Activated CD4-positive, alpha-beta memory T cell treated with anti-CD3 and anti-CD28 coated beads for 36 hours (primary cell): ENCODE measurements around the gene CSGALNACT2. TPM values are rescaled to one million over a fixed set of nuclear protein-coding genes. Genes with fewer than 3 reads are reported as not detected.

Experiments
- CTCF ChIA-PET: fragments of 350-600 bp; sonication (Branson Sonifier 250); formaldehyde crosslinking; loops from one replicate; lab custom pipeline; 2021; ENCODE audit warnings: antibody characterized with exemption, inconsistent platforms; lab: Charles Lee
- POLR2A ChIA-PET: fragments of 350-600 bp; sonication (Branson Sonifier 250); formaldehyde crosslinking; loops from one replicate; lab custom pipeline; 2021; ENCODE audit warnings: antibody characterized with exemption; lab: Charles Lee
- DNase-seq: peaks from one replicate; pipeline ENCODE4 v3.0.0-alpha.2; 2020
- H3K27ac Mint-ChIP-seq: one replicate; pipeline ENCODE4 v1.8.0; 2021; ENCODE audit warnings: mixed read lengths
- H3K27me3 Mint-ChIP-seq: one replicate; pipeline ENCODE4 v1.8.0; 2021; ENCODE audit warnings: mixed read lengths
- H3K36me3 Mint-ChIP-seq: one replicate; pipeline ENCODE4 v1.8.0; 2021; ENCODE audit warnings: mixed read lengths
- H3K4me1 Mint-ChIP-seq: one replicate; pipeline ENCODE4 v1.8.0; 2021; ENCODE audit warnings: low read depth, mixed read lengths
- H3K4me3 Mint-ChIP-seq: one replicate; pipeline ENCODE4 v1.8.0; 2021; ENCODE audit warnings: mild to moderate bottlenecking, mixed read lengths
- H3K9me3 Mint-ChIP-seq: one replicate; pipeline ENCODE4 v1.8.0; 2021; ENCODE audit warnings: mixed read lengths
- intact Hi-C: fragments of 100-400 bp; cut with micrococcal nuclease; formaldehyde crosslinking; loops from one replicate; pipeline ENCODE4 v1.15.1; 2023
- total RNA-seq, 2 experiments: library from RNA; stranded (reverse); gene quantifications; one replicate each; pipeline ENCODE4 v1.2.3, GENCODE V29; 2021

Gene CSGALNACT2
- total RNA-seq, 2 experiments from 2014 or later, result 30.2 to 32.3 TPM

GRCh38 chr10:43105102-43105955 lies 32.9 kb upstream of the CSGALNACT2 start:
- no peaks in the 10 kb centered on the region for H3K36me3 Mint-ChIP-seq
- H3K9me3 Mint-ChIP-seq, result no peaks in the 10 kb centered on the region
- no peak overlapping the region for H3K27ac Mint-ChIP-seq
- CTCF ChIA-PET, result interaction anchor here (0.7 to 2.5 kb wide), 9 partner anchors 9 to 544 kb away, joined by 3 to 17 read pairs (median 4); no protein-coding TSS in a partner anchor
- peaks cover 6% of the 10 kb centered on the region for H3K4me1 Mint-ChIP-seq
- peak; percentile 85 for DNase-seq
- POLR2A ChIA-PET, result no interaction called here
- H3K27me3 Mint-ChIP-seq, result peaks cover 16% of the 10 kb centered on the region
- intact Hi-C loops, result loop anchor here (1.0 kb wide), 2 partner anchors 239 to 352 kb away; no protein-coding TSS in a partner anchor
- peak overlapping the region; percentile 60 for H3K4me3 Mint-ChIP-seq

GRCh38 chr10:43105956-43106229 lies 32.4 kb upstream of the CSGALNACT2 start:
- ChIA-PET CTCF (interaction anchor here (0.8 kb wide), 1 partner anchor 240 kb away, joined by 3 read pairs; no protein-coding TSS in a partner anchor), POLR2A (no interaction called here)
- peaks cover 6% of the 10 kb centered on the region for H3K4me1 Mint-ChIP-seq
- no peak for DNase-seq
- H3K4me3 Mint-ChIP-seq, result no peak overlapping the region
- peaks cover 16% of the 10 kb centered on the region for H3K27me3 Mint-ChIP-seq
- H3K9me3 Mint-ChIP-seq, result no peaks in the 10 kb centered on the region
- intact Hi-C loops, result loop anchor here (1.0 kb wide), 2 partner anchors 240 to 353 kb away; no protein-coding TSS in a partner anchor
- no peaks in the 10 kb centered on the region for H3K36me3 Mint-ChIP-seq
- H3K27ac Mint-ChIP-seq, result no peak overlapping the region

DNA sequence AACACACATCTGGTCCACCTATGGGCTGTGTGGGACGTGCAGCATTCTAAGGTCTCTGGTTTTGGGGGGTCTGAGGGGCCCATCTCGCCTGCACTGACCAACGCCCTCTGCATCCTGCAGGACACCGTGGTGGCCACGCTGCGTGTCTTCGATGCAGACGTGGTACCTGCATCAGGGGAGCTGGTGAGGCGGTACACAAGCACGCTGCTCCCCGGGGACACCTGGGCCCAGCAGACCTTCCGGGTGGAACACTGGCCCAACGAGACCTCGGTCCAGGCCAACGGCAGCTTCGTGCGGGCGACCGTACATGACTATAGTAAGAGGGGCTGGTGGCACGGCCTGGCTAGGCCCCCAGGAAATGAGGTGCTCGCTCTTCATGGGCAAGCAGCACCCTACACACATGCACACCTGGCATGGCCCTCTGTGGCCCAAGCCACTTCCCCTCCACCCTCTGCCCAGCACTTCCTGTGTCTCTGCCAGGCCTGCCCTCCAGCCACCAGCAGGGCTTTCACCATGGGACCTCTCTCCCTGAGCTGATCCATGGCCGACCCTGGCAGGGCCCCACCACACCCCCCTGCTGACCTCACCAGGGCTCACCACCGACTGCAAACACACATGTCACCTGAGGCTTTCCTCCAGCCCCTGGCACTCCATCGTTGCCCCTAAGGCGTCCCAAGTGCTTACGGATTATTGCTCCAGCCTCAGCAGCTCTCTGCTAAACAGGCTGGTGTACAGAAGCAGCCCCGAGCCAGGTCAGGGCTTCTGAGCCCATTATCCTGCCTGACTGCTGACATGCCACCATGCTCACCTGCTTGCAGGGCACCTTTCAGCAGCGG lies 31.8 kb upstream of the CSGALNACT2 start:
- ChIA-PET POLR2A (no interaction called here), CTCF (interaction anchor here (0.8 kb wide), 1 partner anchor 241 kb away, joined by 3 read pairs; no protein-coding TSS in a partner anchor)
- H3K9me3 Mint-ChIP-seq, result no peaks in the 10 kb centered on the region
- no peaks in the 10 kb centered on the region for H3K36me3 Mint-ChIP-seq
- intact Hi-C loops, result no loop called here
- peaks cover 16% of the 10 kb centered on the region for H3K27me3 Mint-ChIP-seq
- DNase-seq, result no peak
- H3K27ac Mint-ChIP-seq, result no peak overlapping the region
- peaks cover 6% of the 10 kb centered on the region for H3K4me1 Mint-ChIP-seq
- no peak overlapping the region for H3K4me3 Mint-ChIP-seq

GRCh38 chr10:43108951-43109350 lies 29.3 kb upstream of the CSGALNACT2 start:
- Mint-ChIP-seq H3K4me1 (peaks cover 6% of the 10 kb centered on the region), H3K9me3 (no peaks in the 10 kb centered on the region), H3K27me3 (peaks cover 5% of the 10 kb centered on the region), H3K4me3 (no peak overlapping the region), H3K36me3 (no peaks in the 10 kb centered on the region), H3K27ac (no peak overlapping the region)
- CTCF ChIA-PET, result no interaction called here
- intact Hi-C loops, result no loop called here
- POLR2A ChIA-PET, result interaction anchor here (1.3 kb wide), 1 partner anchor 12 kb away, joined by 4 read pairs; no protein-coding TSS in a partner anchor
- no peak for DNase-seq

GRCh38 chr10:43109671-43110249 lies 28.5 kb upstream of the CSGALNACT2 start:
- no peaks in the 10 kb centered on the region for H3K9me3 Mint-ChIP-seq
- H3K4me3 Mint-ChIP-seq, result no peak overlapping the region
- peaks cover 6% of the 10 kb centered on the region for H3K4me1 Mint-ChIP-seq
- H3K27ac Mint-ChIP-seq, result no peak overlapping the region
- peaks cover 3% of the 10 kb centered on the region for H3K27me3 Mint-ChIP-seq
- DNase-seq, result no peak
- no peaks in the 10 kb centered on the region for H3K36me3 Mint-ChIP-seq
- ChIA-PET CTCF (no interaction called here), POLR2A (interaction anchor here (1.3 kb wide), 1 partner anchor 11 kb away, joined by 4 read pairs; no protein-coding TSS in a partner anchor)
- intact Hi-C loops, result no loop called here

- H3K4me1 Mint-ChIP-seq, result peaks cover 2% of the 10 kb centered on the region
- intact Hi-C loops, result no loop called here
- H3K27ac Mint-ChIP-seq, result no peak overlapping the region
- H3K27me3 Mint-ChIP-seq, result no peaks in the 10 kb centered on the region
- H3K4me3 Mint-ChIP-seq, result no peak overlapping the region
- no peaks in the 10 kb centered on the region for H3K36me3 Mint-ChIP-seq
- DNase-seq, result no peak
- POLR2A ChIA-PET, result interaction anchor here (1.3 kb wide), 1 partner anchor 10 kb away, joined by 4 read pairs; no protein-coding TSS in a partner anchor
- no peaks in the 10 kb centered on the region for H3K9me3 Mint-ChIP-seq
- CTCF ChIA-PET, result no interaction called here
Observed at GRCh38 chr10:43110338-43111071, 27.7 kb upstream of the CSGALNACT2 start.

DNA sequence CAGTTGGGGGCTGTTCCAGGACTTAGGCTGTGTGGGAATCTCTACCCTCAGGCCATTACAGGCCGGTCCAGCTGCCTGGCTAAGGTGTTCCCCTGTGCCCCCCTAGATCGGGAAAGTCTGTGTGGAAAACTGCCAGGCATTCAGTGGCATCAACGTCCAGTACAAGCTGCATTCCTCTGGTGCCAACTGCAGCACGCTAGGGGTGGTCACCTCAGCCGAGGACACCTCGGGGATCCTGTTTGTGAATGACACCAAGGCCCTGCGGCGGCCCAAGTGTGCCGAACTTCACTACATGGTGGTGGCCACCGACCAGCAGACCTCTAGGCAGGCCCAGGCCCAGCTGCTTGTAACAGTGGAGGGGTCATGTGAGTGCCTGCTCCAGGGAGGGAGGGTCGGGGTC lies 27.1 kb upstream of the CSGALNACT2 start:
- H3K4me3 Mint-ChIP-seq, result no peak overlapping the region
- H3K27me3 Mint-ChIP-seq, result no peaks in the 10 kb centered on the region
- no peak for DNase-seq
- H3K27ac Mint-ChIP-seq, result no peak overlapping the region
- H3K9me3 Mint-ChIP-seq, result no peaks in the 10 kb centered on the region
- H3K4me1 Mint-ChIP-seq, result no peaks in the 10 kb centered on the region
- no peaks in the 10 kb centered on the region for H3K36me3 Mint-ChIP-seq
- intact Hi-C loops, result no loop called here
- CTCF ChIA-PET, result no interaction called here
- POLR2A ChIA-PET, result no interaction called here

DNA sequence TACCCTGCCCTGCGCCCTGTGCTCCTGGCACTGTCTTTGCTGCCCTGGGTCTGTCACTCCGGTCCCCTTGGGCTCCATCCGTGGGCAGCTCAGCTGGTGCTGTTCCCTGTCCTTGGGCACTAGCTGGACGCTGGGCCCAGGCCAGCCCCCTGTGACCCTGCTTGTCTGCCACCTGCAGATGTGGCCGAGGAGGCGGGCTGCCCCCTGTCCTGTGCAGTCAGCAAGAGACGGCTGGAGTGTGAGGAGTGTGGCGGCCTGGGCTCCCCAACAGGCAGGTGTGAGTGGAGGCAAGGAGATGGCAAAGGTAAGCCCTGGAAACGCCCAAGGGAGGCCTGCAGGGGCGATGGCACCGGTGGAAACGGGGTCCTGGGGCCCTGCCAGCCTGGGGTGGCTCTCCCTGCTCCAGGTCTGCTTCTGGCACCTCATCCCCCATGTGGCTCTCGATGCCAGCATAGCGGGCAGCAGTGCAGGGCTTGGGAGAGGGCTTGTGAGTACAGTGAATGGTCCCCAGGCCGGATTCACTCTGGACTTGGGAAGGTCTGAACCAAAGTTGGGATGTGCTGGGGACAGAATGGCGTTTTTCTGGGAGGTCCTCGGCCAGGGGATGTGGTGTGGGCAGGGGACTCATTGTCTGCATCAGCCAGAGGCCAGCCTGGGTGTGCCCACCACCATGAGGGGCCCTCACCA lies 26.2 kb upstream of the CSGALNACT2 start:
- Mint-ChIP-seq H3K27ac (no peak overlapping the region), H3K9me3 (no peaks in the 10 kb centered on the region), H3K4me1 (no peaks in the 10 kb centered on the region), H3K4me3 (no peak overlapping the region), H3K36me3 (no peaks in the 10 kb centered on the region), H3K27me3 (no peaks in the 10 kb centered on the region)
- no peak for DNase-seq
- intact Hi-C loops, result no loop called here
- CTCF ChIA-PET, result no interaction called here
- POLR2A ChIA-PET, result no interaction called here

GRCh38 chr10:43112608-43112961 lies 25.7 kb upstream of the CSGALNACT2 start:
- intact Hi-C loops, result no loop called here
- Mint-ChIP-seq H3K27me3 (no peaks in the 10 kb centered on the region), H3K36me3 (no peaks in the 10 kb centered on the region), H3K27ac (no peak overlapping the region), H3K9me3 (no peaks in the 10 kb centered on the region), H3K4me3 (no peak overlapping the region), H3K4me1 (no peaks in the 10 kb centered on the region)
- no peak for DNase-seq
- ChIA-PET CTCF (no interaction called here), POLR2A (no interaction called here)

GRCh38 chr10:43113201-43114087 lies 24.8 kb upstream of the CSGALNACT2 start:
- DNase-seq, result no peak
- Mint-ChIP-seq H3K4me3 (no peak overlapping the region), H3K9me3 (no peaks in the 10 kb centered on the region), H3K27ac (no peak overlapping the region), H3K36me3 (no peaks in the 10 kb centered on the region), H3K27me3 (no peaks in the 10 kb centered on the region), H3K4me1 (no peaks in the 10 kb centered on the region)
- ChIA-PET CTCF (no interaction called here), POLR2A (no interaction called here)
- intact Hi-C loops, result no loop called here
